Omental fat pad (tissue), 4 donors: Measurements from ENCODE around the gene RND1. TPM values are rescaled to one million over a fixed set of nuclear protein-coding genes. Genes with fewer than 3 reads are reported as not detected.
A peak's percentile ranks its signal among the peaks of the same experiment; 100 is the strongest.

Experiments used
- ATAC-seq: fragments of 150-250 bp; one replicate; pipeline ENCODE4 v1.9.1; 2016; ENCODE audit warnings: mild to moderate bottlenecking, moderate library complexity; ENCODE audit not compliant: low FRiP score
- DNase-seq: peaks from one replicate; pipeline ENCODE4 v3.0.0-alpha.2; 2019; ENCODE audit warnings: low spot score
- CTCF ChIP-seq, 3 donors: fragments of 450-650 bp; IDR thresholded peaks; one replicate each; pipeline ENCODE4 v1.5.1; 2016 to 2017; ENCODE audit warnings: antibody characterized with exemption in 3 of 3, mild to moderate bottlenecking in 3 of 3, moderate library complexity in 2 of 3
- total RNA-seq, 4 donors: library from RNA; depleted of rRNA; stranded (reverse); fragments of >200 nt; gene quantifications; one replicate each; pipeline ENCODE4 v1.1.0, GENCODE V29; 2016

The RND1 gene
- total RNA-seq, 4 donors from 2014 or later, result 1.3 to 5.8 (median 4.6) TPM

GRCh38 chr12:48822139-48822538 lies 43.5 kb downstream of the RND1 start:
- DNase-seq (no peak), ATAC-seq (no peak)
- TF ChIP-seq CTCF (IDR thresholded peaks at IDR 0.05), result no peak

GRCh38 chr12:48819986-48820725 lies 45.5 kb downstream of the RND1 start:
- no peak for ATAC-seq
- no peak for DNase-seq
- no peak for TF ChIP-seq CTCF (IDR thresholded peaks at IDR 0.05)

- ATAC-seq, result no peak
- DNase-seq, result no peak
- no peak for TF ChIP-seq CTCF (IDR thresholded peaks at IDR 0.05)
These were observed 46.7 kb downstream of the RND1 start for GRCh38 chr12:48818831-48819590.

GRCh38 chr12:48817873-48818830 lies 47.5 kb downstream of the RND1 start, which contains the start of gene CACNB3:
Gene CACNB3, plus strand, starts transcription at chr12:48818496. Its CDS starts 434 bp downstream, at chr12:48818930.
- ATAC-seq, result peak; percentile 30
- TF ChIP-seq CTCF (IDR thresholded peaks at IDR 0.05), result no peak
- DNase-seq, result peak; percentile 36

GRCh38 chr12:48816143-48816854 lies 49.4 kb downstream of the RND1 start:
- TF ChIP-seq CTCF (IDR thresholded peaks at IDR 0.05), result no peak
- DNase-seq, result no peak
- no peak for ATAC-seq
